Spleen (tissue), 11 donors: ENCODE results near the gene TMEM121. TPM values are rescaled to one million over a fixed set of nuclear protein-coding genes. Genes with fewer than 3 reads are reported as not detected.
A peak's percentile ranks its signal among the peaks of the same experiment; 100 is the strongest.

Experiments
- DNase-seq: peaks from one replicate; pipeline ENCODE4 v3.0.0-alpha.2; 2020
- H3K27ac ChIP-seq, 8 donors: fragments of 200-600 bp; sonication (generic) in 7 of 8; 1 replicate in 4 of 8; 2 replicates in 4 of 8; pipeline versions ENCODE4 v1.5.0 to v1.8.0; 2016 to 2021; ENCODE audit warnings: inconsistent platforms in 4 of 8, mild to moderate bottlenecking in 4 of 8, moderate library complexity in 1 of 8
- H3K27me3 ChIP-seq, 7 donors: fragments of 200-600 bp; sonication (generic) in 6 of 7; replicated peaks in 1 of 7; 1 replicate in 4 of 7; 2 replicates in 3 of 7; pipeline versions ENCODE4 v1.5.0 to v1.8.0; 2016 to 2021; ENCODE audit warnings: inconsistent platforms in 3 of 7, mild to moderate bottlenecking in 1 of 7
- H3K36me3 ChIP-seq, 6 donors: fragments of 200-600 bp; sonication (generic) in 5 of 6; 1 replicate in 4 of 6; 2 replicates in 2 of 6; pipeline versions ENCODE4 v1.5.0 to v1.8.0; 2016 to 2021; ENCODE audit warnings: inconsistent platforms in 2 of 6
- H3K4me1 ChIP-seq, 6 donors: fragments of 200-600 bp; sonication (generic) in 5 of 6; 1 replicate in 3 of 6; 2 replicates in 3 of 6; pipeline versions ENCODE4 v1.5.0 to v1.8.0; 2016 to 2021; ENCODE audit warnings: inconsistent platforms in 3 of 6
- H3K4me3 ChIP-seq, 8 donors: fragments of 200-600 bp; sonication (generic) in 7 of 8; 1 replicate in 4 of 8; 2 replicates in 4 of 8; pipeline versions ENCODE4 v1.5.0 to v1.8.0; 2016 to 2021; ENCODE audit warnings: inconsistent platforms in 4 of 8, mild to moderate bottlenecking in 4 of 8, moderate library complexity in 2 of 8
- H3K9me3 ChIP-seq, 8 donors: fragments of 200-600 bp; sonication (generic) in 7 of 8; 1 replicate in 4 of 8; 2 replicates in 4 of 8; pipeline versions ENCODE4 v1.5.0 to v1.8.0; 2016 to 2021; ENCODE audit warnings: inconsistent platforms in 4 of 8
- CTCF ChIP-seq, 11 experiments: fragments of 200-600 bp in 7 of 11; fragments of 450-650 bp in 4 of 11; sonication (generic) in 4 of 11; IDR thresholded peaks in 8 of 11; conservative IDR thresholded peaks in 3 of 11; 1 replicate in 7 of 11; 2 replicates in 4 of 11; pipeline versions ENCODE4 v1.4.0 to v1.8.0; 2016 to 2021; ENCODE audit warnings: antibody characterized with exemption in 11 of 11, inconsistent platforms in 4 of 11, mild to moderate bottlenecking in 1 of 11
- POLR2A ChIP-seq, 3 donors: fragments of 450-650 bp; IDR thresholded peaks; one replicate each; pipeline ENCODE4 v1.5.1; 2017; ENCODE audit warnings: antibody characterized with exemption in 3 of 3, mild to moderate bottlenecking in 1 of 3
- POLR2AphosphoS5 ChIP-seq, 3 donors: sonication (generic); formaldehyde crosslinking; IDR thresholded peaks; one replicate each; pipeline ENCODE4 v1.5.1; 2017; ENCODE audit warnings: antibody characterized with exemption in 3 of 3
- WGBS, 5 donors: extraction: QIAGEN DNeasy Blood & Tissue Kit in 3 of 5; methylation state at CpG; one replicate each; pipeline versions ENCODE4 v1.1.5 to v1.1.7; 2013 to 2018; 5-methylcytosine and 5-hydroxymethylcytosine counted together
- intact Hi-C: fragments of 100-400 bp; cut with DNase I; formaldehyde crosslinking; loops from one replicate; pipeline ENCODE4 v1.15.0; 2023; ENCODE audit warnings: low total_unique reads
- polyA plus RNA-seq, 3 donors: library from polyadenylated mRNA; stranded (reverse); fragments of 200-250 nt; gene quantifications; one replicate each; pipeline ENCODE4 v1.2.1, GENCODE V29; 2013
- total RNA-seq, 7 donors: library from RNA; depleted of rRNA in 3 of 7; stranded (reverse); fragments of >200 nt in 3 of 7; fragmentation: NEBNext Ultra II Directional in 4 of 7; extraction: Animal tissue kit (Norgen Biotek cat#: 25700) in 4 of 7; gene quantifications; one replicate each; pipeline versions ENCODE4 v1.1.0 to v1.2.1, GENCODE V29; 2016 to 2021
- donor health status: healthy with polysubstance abuse.
- donor health status: DM: no; HTN: no; CAD: no; lungs with moderate emphysema.
- donor health status: DM: no; HTN: no; CAD: no.
- donor health status: Bipolar disorder and iron deficiency.
- donor health status: healthy.
- donor health status: DM: no; HTN: no; CAD: no.
- donor health status: DM: yes; HTN: yes; CAD: no.

Gene TMEM121
- total and polyA plus RNA-seq, 10 donors = 3.3 to 10.4 (median 4.6) TPM

GRCh38 chr14:105487449-105487985, 38.9 kb upstream of the TMEM121 start:
- Histone ChIP-seq H3K4me3 (peak overlapping the region; percentile 30 to 95 (median 51)), H3K27ac (peak overlapping the region; percentile 64 to 95 (median 88)), H3K9me3 (no peaks in the 10 kb centered on the region), H3K36me3 (peaks cover 0 to 4% (median 0%) of the 10 kb centered on the region in 6 donors), H3K27me3 (peaks cover 0 to 36% (median 3%) of the 10 kb centered on the region in 7 donors), H3K4me1 (peaks cover 42 to 91% (median 88%) of the 10 kb centered on the region in 6 donors)
- intact Hi-C loops = loop anchor here (5.0 kb wide), 1 partner anchor 115 kb away; no protein-coding TSS in a partner anchor
- peak; percentile 95 for DNase-seq
- 0 to 3% (median 2%) methylated on average over 26 to 48 of the region's 48 CpGs for WGBS, 5 donors
- TF ChIP-seq POLR2A (IDR thresholded peaks at IDR 0.05) = no peak
- no peak for TF ChIP-seq CTCF (IDR thresholded peaks at IDR 0.05 in 8 of 11, conservative IDR thresholded peaks at IDR 0.05 in 3 of 11)
- TF ChIP-seq POLR2AphosphoS5 (IDR thresholded peaks at IDR 0.05) = peak; percentile 51 to 74 (median 60)

GRCh38 chr14:105487986-105488777, 38.2 kb upstream of the TMEM121 start:
- H3K4me3 ChIP-seq = peak overlapping the region; percentile 30 to 95 (median 51)
- peaks cover 0 to 36% (median 3%) of the 10 kb centered on the region in 7 donors for H3K27me3 ChIP-seq
- DNase-seq = no peak
- no peaks in the 10 kb centered on the region for H3K9me3 ChIP-seq
- H3K27ac ChIP-seq = peak overlapping the region; percentile 64 to 95 (median 88)
- 60 to 73% (median 63%) methylated on average over 10 to 26 of the region's 26 CpGs for WGBS, 5 donors
- H3K36me3 ChIP-seq = peaks cover 0 to 11% (median 0%) of the 10 kb centered on the region in 6 donors
- intact Hi-C loops = loop anchor here (5.0 kb wide), 1 partner anchor 116 kb away; no protein-coding TSS in a partner anchor
- H3K4me1 ChIP-seq = peaks cover 40 to 89% (median 82%) of the 10 kb centered on the region in 6 donors
- no peak for TF ChIP-seq CTCF (IDR thresholded peaks at IDR 0.05 in 8 of 11, conservative IDR thresholded peaks at IDR 0.05 in 3 of 11)
- TF ChIP-seq POLR2AphosphoS5 (IDR thresholded peaks at IDR 0.05) = no peak
- no peak for TF ChIP-seq POLR2A (IDR thresholded peaks at IDR 0.05)

DNA sequence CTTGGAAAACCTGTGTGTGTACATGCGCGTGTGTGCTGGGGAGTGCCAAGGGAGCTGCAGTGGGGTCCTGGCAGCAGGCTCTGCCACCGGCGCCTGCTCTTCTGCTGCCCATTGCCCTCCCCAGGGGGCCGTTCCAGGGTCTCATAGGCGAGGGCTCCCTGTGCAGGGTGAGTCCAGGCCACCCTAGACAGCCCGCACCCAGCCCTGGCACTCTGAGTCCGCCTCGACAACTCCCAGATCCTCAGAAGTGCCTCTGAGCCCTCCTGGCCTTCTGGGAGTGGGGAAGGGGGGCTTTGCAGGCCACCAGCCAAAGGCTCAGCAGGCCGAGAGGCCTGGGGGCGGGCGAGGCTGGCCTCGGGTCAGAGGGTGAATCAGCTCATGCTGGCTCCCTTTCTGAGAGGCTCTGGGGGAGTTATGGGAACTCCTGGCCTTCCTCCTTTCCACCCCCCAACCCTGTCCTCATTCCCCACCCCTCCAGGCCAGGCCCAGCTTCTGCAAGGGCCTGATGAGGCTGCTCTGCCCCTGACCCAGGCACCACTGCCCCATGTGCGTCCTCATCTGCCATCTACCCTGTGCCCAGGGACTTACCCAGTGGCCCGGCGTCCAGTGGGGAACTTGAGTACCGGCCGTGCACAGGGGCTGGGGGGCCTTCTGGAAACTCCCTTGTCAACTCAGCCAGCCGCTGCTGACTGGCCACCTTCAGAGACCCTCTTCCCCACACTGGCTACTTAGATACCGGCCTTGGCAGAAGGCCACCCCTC, 37.4 kb upstream of the TMEM121 start:
- TF ChIP-seq POLR2A (IDR thresholded peaks at IDR 0.05) (no peak), CTCF (IDR thresholded peaks at IDR 0.05 in 8 of 11, conservative IDR thresholded peaks at IDR 0.05 in 3 of 11) (no peak), POLR2AphosphoS5 (IDR thresholded peaks at IDR 0.05) (no peak)
- no peak for DNase-seq
- 69 to 81% (median 76%) methylated on average over 15 to 20 of the region's 20 CpGs for WGBS, 5 donors
- peak overlapping the region in 4 of 8 donors; percentile 68 to 97 (median 88) for H3K4me3 ChIP-seq
- peaks cover 0 to 18% (median 0%) of the 10 kb centered on the region in 6 donors for H3K36me3 ChIP-seq
- no peaks in the 10 kb centered on the region for H3K9me3 ChIP-seq
- peaks cover 40 to 81% (median 74%) of the 10 kb centered on the region in 6 donors for H3K4me1 ChIP-seq
- peak overlapping the region in 7 of 8 donors; percentile 86 to 95 (median 92) for H3K27ac ChIP-seq
- intact Hi-C loops = loop anchor here (5.0 kb wide), 1 partner anchor 117 kb away; no protein-coding TSS in a partner anchor
- H3K27me3 ChIP-seq = peaks cover 0 to 36% (median 3%) of the 10 kb centered on the region in 7 donors
